Spleen (tissue), 7 donors: ENCODE results near the gene RIMBP2.

ENCODE experiments used
- CTCF ChIP-seq, 11 experiments: fragments of 200-600 bp in 7 of 11; fragments of 450-650 bp in 4 of 11; sonication (generic) in 4 of 11; IDR thresholded peaks in 8 of 11; conservative IDR thresholded peaks in 3 of 11; 1 replicate in 7 of 11; 2 replicates in 4 of 11; pipeline versions ENCODE4 v1.4.0 to v1.8.0; 2016 to 2021; ENCODE audit warnings: antibody characterized with exemption in 11 of 11, inconsistent platforms in 4 of 11, mild to moderate bottlenecking in 1 of 11
- POLR2A ChIP-seq, 3 donors: fragments of 450-650 bp; IDR thresholded peaks; one replicate each; pipeline ENCODE4 v1.5.1; 2017; ENCODE audit warnings: antibody characterized with exemption in 3 of 3, mild to moderate bottlenecking in 1 of 3
- POLR2AphosphoS5 ChIP-seq, 3 donors: sonication (generic); formaldehyde crosslinking; IDR thresholded peaks; one replicate each; pipeline ENCODE4 v1.5.1; 2017; ENCODE audit warnings: antibody characterized with exemption in 3 of 3
- donor health status: DM: no; HTN: no; CAD: no; lungs with moderate emphysema.
- donor health status: DM: no; HTN: no; CAD: no.
- donor health status: DM: no; HTN: no; CAD: no.

- TF ChIP-seq CTCF (IDR thresholded peaks at IDR 0.05 in 8 of 11, conservative IDR thresholded peaks at IDR 0.05 in 3 of 11) = no peak
- no peak for TF ChIP-seq POLR2AphosphoS5 (IDR thresholded peaks at IDR 0.05)
- no peak for TF ChIP-seq POLR2A (IDR thresholded peaks at IDR 0.05)
Observed at GRCh38 chr12:130350715-130351114, 365.4 kb downstream of the RIMBP2 start.
